ENCODE measurements around the gene NTNG2. TPM values are rescaled to one million over a fixed set of nuclear protein-coding genes. Genes with fewer than 3 reads are reported as not detected.

NTNG2 gene
- total and polyA plus RNA-seq, 10 of the 15 experiments (the other 5 are each of a cell fraction or from before 2014, with no cell fraction given), result 0.37 to 0.79 (median 0.45) TPM; not detected in 6

- Histone ChIP-seq H3K36me3 (ENCODE audit: control insufficient read depth in 2 of 2, insufficient read depth in 2 of 2, low read length in 1 of 2) (no peaks in the 10 kb centered on the region), H3K27ac (ENCODE audit: control insufficient read depth, insufficient read depth) (no peak overlapping the region), H3K4me2 (ENCODE audit: control insufficient read depth, insufficient read depth) (no peak overlapping the region), H2AFZ (ENCODE audit: control insufficient read depth, low read depth, low read length) (no peak overlapping the region), H3K27me3 (replicated peaks in 1 of 2; ENCODE audit: control insufficient read depth in 2 of 2, insufficient read depth in 2 of 2, low read length in 1 of 2) (no peaks in the 10 kb centered on the region; a peak in 1 of 4 replicates), H4K20me1 (ENCODE audit: control insufficient read depth, insufficient read depth) (no peaks in the 10 kb centered on the region), H3K4me1 (ENCODE audit: control insufficient read depth, insufficient read depth, low read length) (no peaks in the 10 kb centered on the region; the same call in 1 of the 2 replicates), H3K9ac (ENCODE audit: control insufficient read depth, insufficient read depth, low read length) (no peak overlapping the region), H3K79me2 (ENCODE audit: control insufficient read depth, insufficient read depth, low read length) (no peaks in the 10 kb centered on the region), H3K9me3 (replicated peaks; ENCODE audit: control insufficient read depth, insufficient read depth, low read length) (no peaks in the 10 kb centered on the region; the same call in 2 of the 3 replicates), H3K4me3 (no peak overlapping the region)
- ChIA-PET CTCF (no interaction called here), POLR2A (no interaction called here), SMC1A (ENCODE audit: uncharacterized antibody, unreplicated experiment) (no interaction called here), RAD21 (ENCODE audit: unreplicated experiment) (no interaction called here)
- intact Hi-C loops (cut with micrococcal nuclease; ENCODE audit: unreplicated experiment) (no loop called here), in situ Hi-C loops (cut with MboI) (no loop called here)
- TF ChIP-seq PRDM15 (CRISPR knock-in tag; IDR thresholded peaks at IDR 0.05) (no peak), SREBF2 (IDR thresholded peaks at IDR 0.05; ENCODE audit: low read length) (no peak), ZNF207 (IDR thresholded peaks at IDR 0.05; ENCODE audit: borderline replicate concordance) (no peak), BACH1 (IDR thresholded peaks at IDR 0.05; ENCODE audit: borderline replicate concordance) (no peak), SMARCA5 (IDR thresholded peaks at IDR 0.05) (no peak), ZBED1 (IDR thresholded peaks at IDR 0.05; ENCODE audit: borderline replicate concordance) (no peak), ASH2L (IDR thresholded peaks at IDR 0.05; ENCODE audit: borderline replicate concordance, low read depth) (no peak), ZBTB4 (CRISPR knock-in tag; IDR thresholded peaks at IDR 0.05) (no peak), CEBPB (IDR thresholded peaks at IDR 0.05; ENCODE audit: borderline replicate concordance in 1 of 2, low read depth in 2 of 2, low read length in 2 of 2) (no peak), MYC (IDR thresholded peaks at IDR 0.05; ENCODE audit: insufficient read depth, insufficient read length, insufficient replicate concordance, low read length, severe bottlenecking) (no peak), TAF1 (IDR thresholded peaks at IDR 0.05; ENCODE audit: borderline replicate concordance, low read depth, low read length) (no peak), PAX5 (IDR thresholded peaks at IDR 0.05; ENCODE audit: borderline replicate concordance, low read depth, low read length) (no peak), USF1 (IDR thresholded peaks at IDR 0.05; ENCODE audit: borderline replicate concordance, extremely low read length, insufficient read depth, low read depth, low read length) (no peak)
- DNase-seq (ENCODE audit: low read depth, low spot score) (no peak), ATAC-seq (no peak), FAIRE-seq (no peak)
- 27% methylated on average over 8 of the region's 8 CpGs for WGBS (ENCODE audit: insufficient coverage, insufficient replicate concordance, low lambda C conversion rate, missing lambda C conversion rate)
- no TSS peak for BruUV-seq (replicated peaks)
Measured at GRCh38 chr9:132194508-132194907, 32.6 kb downstream of the NTNG2 start.
